Measurements from ENCODE around the gene BNC2.

DNA sequence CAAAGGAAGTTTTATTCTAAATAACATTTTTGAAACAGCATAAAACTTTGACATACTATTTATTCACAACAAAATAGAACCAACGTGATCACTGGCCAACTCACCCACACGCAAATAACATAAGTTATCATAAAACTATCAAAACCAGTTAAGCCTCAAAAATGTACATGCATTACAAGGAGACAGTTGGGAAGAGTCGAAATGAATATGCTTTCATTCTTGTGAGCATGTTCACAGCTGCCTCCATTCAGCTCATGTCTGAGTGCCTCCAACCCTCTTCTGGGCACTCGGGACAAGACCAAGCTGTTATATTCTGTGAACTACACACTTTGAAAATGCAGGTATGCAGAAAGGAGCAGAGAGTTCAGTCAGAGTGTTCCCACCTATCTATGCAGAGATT, 284.9 kb downstream of the BNC2 start:
- TF ChIP-seq, protein P1, sequence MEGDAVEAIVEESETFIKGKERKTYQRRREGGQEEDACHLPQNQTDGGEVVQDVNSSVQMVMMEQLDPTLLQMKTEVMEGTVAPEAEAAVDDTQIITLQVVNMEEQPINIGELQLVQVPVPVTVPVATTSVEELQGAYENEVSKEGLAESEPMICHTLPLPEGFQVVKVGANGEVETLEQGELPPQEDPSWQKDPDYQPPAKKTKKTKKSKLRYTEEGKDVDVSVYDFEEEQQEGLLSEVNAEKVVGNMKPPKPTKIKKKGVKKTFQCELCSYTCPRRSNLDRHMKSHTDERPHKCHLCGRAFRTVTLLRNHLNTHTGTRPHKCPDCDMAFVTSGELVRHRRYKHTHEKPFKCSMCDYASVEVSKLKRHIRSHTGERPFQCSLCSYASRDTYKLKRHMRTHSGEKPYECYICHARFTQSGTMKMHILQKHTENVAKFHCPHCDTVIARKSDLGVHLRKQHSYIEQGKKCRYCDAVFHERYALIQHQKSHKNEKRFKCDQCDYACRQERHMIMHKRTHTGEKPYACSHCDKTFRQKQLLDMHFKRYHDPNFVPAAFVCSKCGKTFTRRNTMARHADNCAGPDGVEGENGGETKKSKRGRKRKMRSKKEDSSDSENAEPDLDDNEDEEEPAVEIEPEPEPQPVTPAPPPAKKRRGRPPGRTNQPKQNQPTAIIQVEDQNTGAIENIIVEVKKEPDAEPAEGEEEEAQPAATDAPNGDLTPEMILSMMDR (conservative IDR thresholded peaks at IDR 0.05; ENCODE audit: low read length), result no peak
- TF ChIP-seq EZH2phosphoT487 (IDR thresholded peaks at IDR 0.05; ENCODE audit: borderline replicate concordance), result no peak

Data from Loucy (cell line).